HG02970 (cell line): ENCODE results near the gene LRMDA.
"Not testable (repeated sequence)": the region's sequence is repeated elsewhere in the genome, so short reads cannot be mapped to it uniquely, and the experiment has no call there.

Experiments
- ATAC-seq: cut with Tn5 transposase; IDR thresholded peaks from one replicate; pipeline ENCODE4 v1.9.1; 2021; ENCODE audit warnings: mild to moderate bottlenecking, moderate library complexity, moderate number of reproducible peaks; ENCODE audit not compliant: unreplicated experiment, low FRiP score

The LRMDA gene

DNA sequence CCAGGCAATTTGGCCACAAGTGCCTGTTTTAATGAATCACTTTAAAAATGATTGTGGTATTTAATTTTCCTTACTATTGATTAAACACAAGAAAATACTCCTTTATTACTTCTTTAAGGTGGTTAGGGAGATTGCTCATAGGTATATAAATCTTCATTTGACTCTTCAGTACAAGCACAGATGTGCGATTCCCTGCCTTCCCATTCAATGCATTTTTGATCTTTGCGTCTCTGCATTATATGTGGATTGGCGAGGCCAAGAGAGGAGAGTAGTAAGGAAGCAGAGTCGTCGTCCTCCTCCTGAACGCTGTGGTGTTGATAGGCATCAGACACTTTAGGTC, 683.7 kb downstream of the LRMDA start:
- no peak for ATAC-seq

DNA sequence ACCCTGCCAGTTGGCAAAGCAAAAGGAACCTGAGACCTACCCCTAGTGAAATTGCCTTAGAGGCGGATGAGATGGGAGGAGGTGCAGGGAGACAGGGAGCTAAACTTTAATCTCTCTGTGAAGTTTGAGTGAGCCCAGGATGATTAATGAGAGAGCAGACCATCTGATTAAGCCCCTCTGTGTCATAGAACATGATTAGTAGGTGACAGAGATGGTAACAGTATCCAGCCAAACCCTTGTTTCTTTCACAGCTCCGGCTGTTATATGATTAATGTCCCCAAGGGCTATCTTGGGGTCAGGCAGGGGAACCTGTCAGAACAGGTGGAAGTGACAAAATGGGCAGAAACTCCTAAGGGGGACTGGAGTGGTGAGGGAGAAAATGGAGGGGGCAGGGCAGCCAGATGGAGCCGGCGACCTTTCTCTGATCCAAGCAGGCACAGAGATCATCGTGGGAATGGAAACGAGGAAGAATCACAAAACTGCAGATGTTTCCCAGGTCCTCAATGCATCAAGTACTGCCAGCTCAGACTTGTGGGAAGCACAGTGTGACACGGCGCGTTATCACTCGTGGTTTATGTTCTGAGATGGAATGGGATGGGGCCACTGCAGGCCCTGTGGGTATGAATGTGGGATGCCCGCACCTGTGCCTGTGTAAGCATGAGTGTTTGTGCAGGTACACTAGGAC, 684.2 kb downstream of the LRMDA start:
- ATAC-seq = no peak

- no peak for ATAC-seq
Observed at GRCh38 chr10:76116523-76116922, 685.1 kb downstream of the LRMDA start.

GRCh38 chr10:76117949-76118348, 686.5 kb downstream of the LRMDA start:
- no peak for ATAC-seq

DNA sequence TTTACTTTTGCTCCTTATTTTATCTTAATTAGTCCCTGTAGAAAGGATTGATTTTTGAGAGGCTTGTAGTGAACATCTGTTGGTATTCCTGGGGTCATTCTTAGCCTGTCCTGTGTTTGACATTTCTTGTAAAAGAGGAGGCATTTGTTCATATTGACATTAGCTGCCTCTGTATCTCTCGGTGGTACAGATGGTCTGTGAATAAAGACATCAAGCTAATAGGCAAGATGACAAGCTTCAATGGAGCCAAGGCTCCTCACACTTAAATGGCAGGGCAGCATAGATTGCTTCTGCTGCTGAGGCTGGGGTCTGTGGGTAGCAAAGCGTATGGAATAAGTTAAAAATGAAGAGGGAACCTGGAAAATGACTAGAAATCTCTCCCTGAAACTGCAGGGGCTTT, 687.6 kb downstream of the LRMDA start:
- no peak for ATAC-seq

- no peak for ATAC-seq
Observed at GRCh38 chr10:76119515-76119914, 688.1 kb downstream of the LRMDA start.

GRCh38 chr10:76122056-76122455, 690.6 kb downstream of the LRMDA start:
- ATAC-seq = no peak

- no peak for ATAC-seq
Observed at GRCh38 chr10:76124280-76124679, 692.9 kb downstream of the LRMDA start.

- ATAC-seq = no peak
Observed at GRCh38 chr10:76125900-76126299, 694.5 kb downstream of the LRMDA start.

DNA sequence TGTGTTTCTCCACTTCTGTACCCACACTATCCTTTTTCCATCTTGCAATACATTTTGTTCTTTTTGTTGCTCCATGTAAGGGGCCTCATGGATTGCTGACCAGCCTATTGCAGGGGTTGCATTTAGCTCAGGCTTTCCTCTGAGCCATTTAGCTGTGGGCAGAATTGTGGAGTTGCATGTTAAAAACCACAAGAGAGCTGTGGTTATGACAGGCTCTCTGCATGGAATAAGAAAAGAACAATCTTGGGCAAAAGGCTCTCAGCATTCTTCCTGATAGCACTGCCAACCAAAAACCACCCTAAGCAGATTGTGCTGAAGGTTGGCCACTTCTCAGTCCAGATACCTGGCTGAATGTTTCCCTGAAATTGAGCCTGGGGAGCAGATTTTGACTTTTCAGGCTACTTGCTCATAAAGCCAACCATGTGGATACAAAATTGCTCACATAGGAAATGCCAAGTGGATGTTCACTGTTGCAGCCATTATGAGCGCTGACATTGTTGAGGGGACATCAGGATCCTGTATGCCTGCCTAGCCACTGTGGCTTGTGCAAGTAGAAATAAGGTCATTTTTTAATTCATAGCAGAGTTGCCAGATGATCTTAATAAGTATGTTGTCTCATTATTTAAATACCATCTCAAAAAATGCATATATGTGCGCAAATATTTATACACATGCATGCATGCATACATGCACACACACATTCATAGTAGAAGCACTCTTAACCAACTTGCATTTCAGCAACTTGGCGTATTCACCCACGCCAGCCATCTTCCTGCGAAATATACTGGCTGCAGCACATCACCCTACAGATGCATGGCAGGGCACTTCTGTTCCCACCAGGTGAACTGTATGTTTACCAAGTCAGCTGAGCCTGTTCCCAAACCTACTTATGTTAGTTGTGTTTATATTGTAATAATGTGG, 695.4 kb downstream of the LRMDA start:
- ATAC-seq = no peak

DNA sequence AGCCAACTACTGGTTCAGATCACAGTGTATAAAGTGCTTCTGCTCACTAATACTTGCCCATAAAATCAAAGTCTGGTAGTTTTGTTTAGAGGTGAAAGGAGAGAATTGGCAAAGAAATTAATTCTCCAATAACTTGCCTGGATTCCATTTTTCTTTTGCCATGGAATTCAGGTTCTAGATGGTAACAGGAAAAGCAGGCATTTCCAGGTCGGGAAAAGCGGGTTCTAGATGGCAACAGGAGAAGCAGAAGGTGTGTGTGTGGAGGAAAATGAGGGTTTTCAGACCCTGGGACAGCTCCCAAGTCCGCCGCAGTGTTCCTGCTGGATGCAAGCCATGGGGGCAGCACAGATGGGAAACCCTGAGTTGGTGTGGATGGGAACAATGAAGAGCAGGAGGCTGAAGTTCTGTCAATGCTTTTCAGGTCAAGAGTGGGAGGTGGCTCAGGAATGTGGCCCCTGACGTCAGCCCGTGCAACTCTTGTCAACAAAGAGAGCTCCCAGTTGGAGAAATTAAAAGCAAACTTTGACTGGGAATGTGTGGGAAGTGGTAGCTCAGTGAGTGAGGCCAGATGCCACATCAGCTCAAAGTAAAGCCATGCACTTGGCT, 696.7 kb downstream of the LRMDA start:
- ATAC-seq = no peak

DNA sequence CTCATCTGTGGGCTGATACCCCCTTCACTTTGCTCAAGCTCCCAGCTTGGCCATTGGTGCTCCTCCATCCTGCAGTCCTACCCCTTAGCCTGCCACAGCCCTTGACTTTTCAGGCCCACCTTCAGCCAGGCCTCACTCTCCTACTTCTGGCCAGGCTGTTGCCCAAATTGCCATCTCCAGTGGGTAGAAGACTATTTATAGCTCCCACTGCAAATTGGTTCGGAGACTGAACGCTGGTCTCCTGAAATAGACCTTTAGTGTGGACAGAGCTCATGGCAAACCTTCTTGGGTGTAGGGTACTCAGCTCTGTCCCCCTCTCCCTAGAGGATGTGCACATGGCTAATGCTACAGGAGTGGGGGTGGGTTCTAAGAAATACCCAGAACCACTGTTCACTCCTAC, 697.8 kb downstream of the LRMDA start:
- no peak for ATAC-seq

- ATAC-seq = no peak
Observed at GRCh38 chr10:76130892-76131291, 699.5 kb downstream of the LRMDA start.

DNA sequence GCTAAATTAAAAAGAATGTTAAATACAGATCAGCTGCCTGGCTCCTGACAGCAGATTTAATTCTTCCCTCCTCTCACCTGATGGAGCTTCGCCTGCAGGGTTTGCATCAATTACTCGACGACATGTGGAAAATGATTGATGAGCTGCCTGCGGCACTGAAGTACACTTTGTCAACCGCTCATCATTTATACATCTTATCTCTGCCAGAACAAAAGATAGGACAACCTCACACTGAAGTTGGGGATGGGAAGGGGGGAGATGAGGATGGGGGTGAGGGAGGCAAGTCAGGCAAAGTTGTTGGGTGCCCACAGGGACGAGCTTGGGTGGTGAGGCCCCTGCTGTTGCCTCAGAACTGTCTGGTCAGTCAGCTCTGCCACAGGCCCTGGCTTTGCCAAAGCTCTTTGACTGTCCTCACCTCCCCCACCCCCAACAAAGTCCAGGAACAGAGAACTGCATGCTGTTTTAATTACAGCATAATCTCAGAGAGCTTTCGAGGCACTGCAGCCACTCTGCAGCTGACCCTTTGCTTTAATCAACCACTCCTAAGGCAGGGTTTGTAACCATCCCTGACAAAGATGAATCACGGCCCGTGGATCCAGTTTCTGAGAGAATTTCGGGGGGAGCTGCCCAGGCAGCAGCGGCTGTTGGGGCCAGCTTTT, 702.3 kb downstream of the LRMDA start:
- no peak for ATAC-seq

- no peak for ATAC-seq
Observed at GRCh38 chr10:76136961-76137360, 705.5 kb downstream of the LRMDA start.

DNA sequence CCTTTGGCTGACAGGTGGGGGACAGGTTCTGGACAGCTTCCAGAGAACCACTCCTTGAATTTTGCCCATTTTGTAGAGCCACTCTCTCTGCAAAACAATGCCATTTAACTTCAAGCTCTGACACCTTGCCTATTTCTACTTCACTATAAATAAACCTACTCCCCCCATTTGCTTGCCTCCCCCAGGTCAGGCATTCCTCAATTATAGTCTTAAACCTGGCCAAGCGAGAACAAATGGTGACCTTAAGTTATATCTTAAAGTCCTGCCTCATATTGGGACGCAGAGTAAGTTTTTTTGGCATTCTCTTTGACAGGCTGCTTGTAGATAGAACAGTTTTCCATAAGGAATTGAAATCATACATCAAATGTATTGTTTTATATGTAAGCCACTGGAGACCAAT, 706.9 kb downstream of the LRMDA start:
- ATAC-seq = no peak

- no peak for ATAC-seq
Observed at GRCh38 chr10:76138906-76139305, 707.5 kb downstream of the LRMDA start.

- no peak for ATAC-seq
Observed at GRCh38 chr10:76139431-76139830, 708.0 kb downstream of the LRMDA start.

GRCh38 chr10:76141376-76141775, 710.0 kb downstream of the LRMDA start:
- ATAC-seq = no peak

GRCh38 chr10:76148217-76148616, 716.8 kb downstream of the LRMDA start:
- not testable (repeated sequence) for ATAC-seq

DNA sequence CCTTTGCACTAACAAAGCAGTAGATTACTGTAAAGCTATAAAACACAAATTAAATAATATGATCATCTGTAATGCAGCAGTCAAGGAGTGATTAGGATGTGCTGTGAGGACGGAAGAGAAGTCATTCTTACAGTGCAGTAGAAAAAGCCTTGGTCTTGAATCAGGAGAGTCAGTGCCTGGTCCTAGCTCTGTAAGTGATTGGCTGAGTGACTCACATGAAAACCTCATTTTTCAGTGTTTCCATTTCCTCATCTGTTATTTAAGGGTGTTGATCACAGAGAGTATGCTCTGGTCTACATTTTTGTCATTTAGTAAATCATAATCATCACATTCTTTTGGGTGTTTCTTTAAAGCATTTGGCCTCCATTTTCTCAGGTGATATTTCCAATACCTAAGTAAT, 717.8 kb downstream of the LRMDA start:
- no peak for ATAC-seq
